Measurements from ENCODE around the gene CHRNB2. TPM values are rescaled to one million over a fixed set of nuclear protein-coding genes. Genes with fewer than 3 reads are reported as not detected.

The CHRNB2 gene
- total RNA-seq, 2 experiments from 2014 or later = not detected

GRCh38 chr1:154557939-154558719 lies 9.4 kb upstream of the CHRNB2 start, which contains the start of gene UBE2Q1:
UBE2Q1 (minus strand) TSS chr1:154558662; CDS start chr1:154558553, 109 bp downstream.
- peak within 1 kb of the TSS; percentile 96 for H3K27ac Mint-ChIP-seq
- no peak for ATAC-seq
- peak within 1 kb of the TSS; percentile 95 for H3K4me3 Mint-ChIP-seq
- POLR2A ChIA-PET = no interaction called here
- TF ChIP-seq, protein P1, sequence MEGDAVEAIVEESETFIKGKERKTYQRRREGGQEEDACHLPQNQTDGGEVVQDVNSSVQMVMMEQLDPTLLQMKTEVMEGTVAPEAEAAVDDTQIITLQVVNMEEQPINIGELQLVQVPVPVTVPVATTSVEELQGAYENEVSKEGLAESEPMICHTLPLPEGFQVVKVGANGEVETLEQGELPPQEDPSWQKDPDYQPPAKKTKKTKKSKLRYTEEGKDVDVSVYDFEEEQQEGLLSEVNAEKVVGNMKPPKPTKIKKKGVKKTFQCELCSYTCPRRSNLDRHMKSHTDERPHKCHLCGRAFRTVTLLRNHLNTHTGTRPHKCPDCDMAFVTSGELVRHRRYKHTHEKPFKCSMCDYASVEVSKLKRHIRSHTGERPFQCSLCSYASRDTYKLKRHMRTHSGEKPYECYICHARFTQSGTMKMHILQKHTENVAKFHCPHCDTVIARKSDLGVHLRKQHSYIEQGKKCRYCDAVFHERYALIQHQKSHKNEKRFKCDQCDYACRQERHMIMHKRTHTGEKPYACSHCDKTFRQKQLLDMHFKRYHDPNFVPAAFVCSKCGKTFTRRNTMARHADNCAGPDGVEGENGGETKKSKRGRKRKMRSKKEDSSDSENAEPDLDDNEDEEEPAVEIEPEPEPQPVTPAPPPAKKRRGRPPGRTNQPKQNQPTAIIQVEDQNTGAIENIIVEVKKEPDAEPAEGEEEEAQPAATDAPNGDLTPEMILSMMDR (IDR thresholded peaks at IDR 0.05) = no peak
- H3K4me1 Mint-ChIP-seq (ENCODE audit: low read depth) = peaks cover 23% of the 10 kb centered on the region
- DNase-seq = peak; percentile 45
- CTCF ChIA-PET = interaction anchor here (0.9 kb wide), 1 partner anchor 203 kb away, joined by 3 read pairs; no protein-coding TSS in a partner anchor
- H3K27me3 Mint-ChIP-seq = no peaks in the 10 kb centered on the region
- peaks cover 33% of the 10 kb centered on the region for H3K36me3 Mint-ChIP-seq (ENCODE audit: low read depth)
- intact Hi-C loops (cut with micrococcal nuclease) = loop anchor here (2.0 kb wide), 1 partner anchor 203 kb away; no protein-coding TSS in a partner anchor
- no peaks in the 10 kb centered on the region for H3K9me3 Mint-ChIP-seq

DNA sequence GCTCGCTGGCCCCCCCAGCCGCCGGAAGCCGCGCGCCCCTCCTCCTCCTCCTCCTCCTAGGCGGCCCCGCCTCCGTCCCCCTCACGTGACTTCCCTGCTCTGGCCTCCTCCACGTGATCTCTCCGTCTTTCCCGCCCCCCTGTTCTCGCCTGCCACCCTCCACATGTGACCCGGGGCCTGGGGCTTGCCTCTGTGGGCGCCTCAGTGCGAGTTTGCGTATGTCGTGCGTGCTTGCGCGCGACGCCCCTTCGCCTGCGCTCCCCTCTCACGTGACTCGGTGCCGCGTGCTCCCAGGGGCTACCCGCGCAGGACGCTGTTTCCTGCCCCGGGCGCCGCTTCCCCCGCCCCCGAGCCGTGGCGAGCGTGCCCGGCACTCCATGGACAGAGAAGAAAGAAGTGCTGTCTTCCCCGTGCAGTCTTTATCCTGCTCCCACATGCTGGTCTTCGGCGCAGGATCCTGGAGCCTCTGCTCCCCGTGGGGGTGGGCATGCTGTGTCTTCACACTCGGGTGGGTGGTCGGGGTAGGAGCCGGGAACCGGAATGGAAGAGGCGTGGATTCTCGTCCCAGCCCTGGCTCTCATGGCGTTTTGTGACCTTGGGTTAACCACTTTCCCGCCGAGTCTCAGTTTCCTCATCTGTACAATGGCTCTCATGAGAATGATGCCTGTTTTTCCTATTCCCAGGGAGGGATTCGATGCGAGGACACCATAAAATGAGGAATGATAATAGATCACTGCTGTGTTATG lies 8.7 kb upstream of the CHRNB2 start:
- TF ChIP-seq, protein P1 (IDR thresholded peaks at IDR 0.05) = no peak
- peak overlapping the region; percentile 95 for H3K4me3 Mint-ChIP-seq
- CTCF ChIA-PET = interaction anchor here (0.8 to 2.9 kb wide), 48 partner anchors 10 to 527 kb away, joined by 3 to 23 read pairs (median 5); partner anchors contain the start of genes CHRNB2, FLAD1 and PMVK
- H3K9me3 Mint-ChIP-seq = no peaks in the 10 kb centered on the region
- ATAC-seq (peak; percentile 92), DNase-seq (peak; percentile 100)
- peaks cover 26% of the 10 kb centered on the region for H3K36me3 Mint-ChIP-seq (ENCODE audit: low read depth)
- intact Hi-C loops (cut with micrococcal nuclease) = loop anchor here (2.0 kb wide), 1 partner anchor 202 kb away; no protein-coding TSS in a partner anchor
- peaks cover 23% of the 10 kb centered on the region for H3K4me1 Mint-ChIP-seq (ENCODE audit: low read depth)
- POLR2A ChIA-PET = interaction anchor here (0.9 to 1.6 kb wide), 4 partner anchors 14 to 202 kb away, joined by 3 to 6 read pairs (median 4); no protein-coding TSS in a partner anchor
- no peaks in the 10 kb centered on the region for H3K27me3 Mint-ChIP-seq
- peak overlapping the region; percentile 96 for H3K27ac Mint-ChIP-seq

DNA sequence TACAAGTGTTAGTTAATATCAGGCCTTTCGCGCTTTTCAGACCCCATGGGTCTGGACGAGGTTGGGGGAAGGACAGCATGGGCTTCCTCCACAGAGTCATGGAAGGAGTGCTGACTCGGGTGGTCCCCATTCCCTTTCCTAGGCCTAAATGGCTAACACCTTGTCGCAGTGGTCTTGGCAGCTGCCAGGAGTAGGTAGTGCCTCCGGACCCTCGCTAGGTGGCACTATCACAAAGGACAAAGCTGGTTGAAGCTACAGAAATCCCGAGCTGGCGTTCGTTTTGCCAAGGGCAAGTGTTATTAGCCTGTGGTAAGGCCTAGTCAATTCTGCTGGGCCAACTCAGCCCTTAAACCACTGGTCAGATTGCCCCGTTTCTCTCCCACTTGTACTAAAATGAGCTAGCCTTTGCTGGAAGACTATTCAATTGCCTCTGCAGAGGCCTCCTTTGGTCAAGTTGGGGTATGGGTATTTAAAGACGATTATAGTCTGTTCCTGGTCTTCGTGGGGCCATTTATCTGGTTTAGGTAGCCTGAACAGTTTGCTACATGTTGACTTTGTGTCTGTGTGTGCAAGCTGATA lies 8.0 kb upstream of the CHRNB2 start:
- ATAC-seq = peak; percentile 45
- intact Hi-C loops (cut with micrococcal nuclease) = loop anchor here (2.0 to 10.0 kb wide), 2 partner anchors 201 to 315 kb away; partner anchors contain the start of gene KCNN3
- peak; percentile 87 for DNase-seq
- Mint-ChIP-seq H3K36me3 (ENCODE audit: low read depth) (peaks cover 23% of the 10 kb centered on the region), H3K27me3 (no peaks in the 10 kb centered on the region), H3K4me3 (peak overlapping the region; percentile 95), H3K4me1 (ENCODE audit: low read depth) (peaks cover 23% of the 10 kb centered on the region), H3K9me3 (no peaks in the 10 kb centered on the region), H3K27ac (peak overlapping the region; percentile 96)
- TF ChIP-seq, protein P1 (IDR thresholded peaks at IDR 0.05) = peak; percentile 95
- ChIA-PET CTCF (interaction anchor here (0.6 to 2.9 kb wide), 66 partner anchors 9 to 526 kb away, joined by 3 to 23 read pairs (median 5); partner anchors contain the start of genes CHRNB2, FLAD1 and PMVK), POLR2A (interaction anchor here (0.9 to 1.6 kb wide), 7 partner anchors 13 to 201 kb away, joined by 3 to 6 read pairs (median 3); no protein-coding TSS in a partner anchor)

GRCh38 chr1:154565876-154566275 lies 1.7 kb upstream of the CHRNB2 start:
- TF ChIP-seq, protein P1 (IDR thresholded peaks at IDR 0.05) = no peak
- DNase-seq = no peak
- POLR2A ChIA-PET = no interaction called here
- no peaks in the 10 kb centered on the region for H3K9me3 Mint-ChIP-seq
- peaks cover 11% of the 10 kb centered on the region for H3K27me3 Mint-ChIP-seq
- intact Hi-C loops (cut with micrococcal nuclease) = loop anchor here (10.0 kb wide), 1 partner anchor 309 kb away; the partner anchor contains the start of gene KCNN3
- H3K27ac Mint-ChIP-seq = no peak overlapping the region
- no peak overlapping the region for H3K4me3 Mint-ChIP-seq
- no peak for ATAC-seq
- CTCF ChIA-PET = no interaction called here
- H3K36me3 Mint-ChIP-seq (ENCODE audit: low read depth) = no peaks in the 10 kb centered on the region
- peaks cover 5% of the 10 kb centered on the region for H3K4me1 Mint-ChIP-seq (ENCODE audit: low read depth)

All from activated CD8-positive, alpha-beta T cell treated with anti-CD3 and anti-CD28 coated beads for 36 hours (primary cell).